Cardiac muscle cell (in vitro differentiated cells and primary cell): ENCODE data around the gene HTRA2. TPM values are rescaled to one million over a fixed set of nuclear protein-coding genes. Genes with fewer than 3 reads are reported as not detected.
"Not testable (repeated sequence)": the region's sequence is repeated elsewhere in the genome, so short reads cannot be mapped to it uniquely, and the experiment has no call there.

Experiments
- DNase-seq, 2 donors: peaks; one replicate each; pipeline versions ENCODE4 v3.0.0 to v3.0.0-alpha.2; 2010 to 2017; ENCODE audit warnings: low read depth in 1 of 2, low spot score in 1 of 2
- H3K27ac ChIP-seq: fragments of 200-600 bp; sonication (generic); 2 replicates; pipeline ENCODE4 v1.5.1; 2016
- H3K27me3 ChIP-seq: fragments of 200-600 bp; sonication (generic); 2 replicates; pipeline ENCODE4 v1.6.0; 2016; ENCODE audit warnings: control low read depth
- H3K36me3 ChIP-seq: fragments of 200-600 bp; sonication (generic); 2 replicates; pipeline ENCODE4 v1.5.1; 2016; ENCODE audit warnings: control low read depth
- H3K4me1 ChIP-seq: fragments of 200-600 bp; sonication (generic); 2 replicates; pipeline ENCODE4 v1.8.1; 2017; ENCODE audit warnings: low read depth, mild to moderate bottlenecking, mixed run types
- H3K4me3 ChIP-seq: fragments of 200-600 bp; sonication (generic); 2 replicates; pipeline ENCODE4 v1.5.1; 2016; ENCODE audit warnings: mild to moderate bottlenecking
- H3K9me3 ChIP-seq: fragments of 200-600 bp; sonication (generic); 2 replicates; pipeline ENCODE4 v1.5.1; 2017; ENCODE audit warnings: low read depth, mild to moderate bottlenecking, control low read depth
- CTCF ChIP-seq: IDR thresholded peaks from 2 replicates; pipeline ENCODE4 v1.5.1; 2012; ENCODE audit warnings: low read depth, mild to moderate bottlenecking, low read length
- polyA plus RNA-seq: library from polyadenylated mRNA; unstranded; fragments of >200 nt; fragmentation: Nextera tagmentation; extraction: Ambion mirVana; gene quantifications from 2 replicates; pipeline ENCODE4 v1.2.1, GENCODE V29; 2016
- total RNA-seq: library from RNA; depleted of rRNA; stranded (reverse); fragments of >200 nt; gene quantifications from 2 replicates; pipeline ENCODE4 v1.2.3, GENCODE V29; 2016

HTRA2 gene
- total and polyA plus RNA-seq, 2 experiments from 2014 or later, result 55.1 to 57.6 TPM

- Histone ChIP-seq H3K4me1 (peaks cover 8% of the 10 kb centered on the region), H3K27ac (no peak overlapping the region), H3K36me3 (no peaks in the 10 kb centered on the region), H3K9me3 (no peaks in the 10 kb centered on the region), H3K27me3 (peaks cover 30% of the 10 kb centered on the region), H3K4me3 (no peak overlapping the region)
- no peak for TF ChIP-seq CTCF
- no peak for DNase-seq
Measured at GRCh38 chr2:74556831-74557370, 27.2 kb downstream of the HTRA2 start.

DNA sequence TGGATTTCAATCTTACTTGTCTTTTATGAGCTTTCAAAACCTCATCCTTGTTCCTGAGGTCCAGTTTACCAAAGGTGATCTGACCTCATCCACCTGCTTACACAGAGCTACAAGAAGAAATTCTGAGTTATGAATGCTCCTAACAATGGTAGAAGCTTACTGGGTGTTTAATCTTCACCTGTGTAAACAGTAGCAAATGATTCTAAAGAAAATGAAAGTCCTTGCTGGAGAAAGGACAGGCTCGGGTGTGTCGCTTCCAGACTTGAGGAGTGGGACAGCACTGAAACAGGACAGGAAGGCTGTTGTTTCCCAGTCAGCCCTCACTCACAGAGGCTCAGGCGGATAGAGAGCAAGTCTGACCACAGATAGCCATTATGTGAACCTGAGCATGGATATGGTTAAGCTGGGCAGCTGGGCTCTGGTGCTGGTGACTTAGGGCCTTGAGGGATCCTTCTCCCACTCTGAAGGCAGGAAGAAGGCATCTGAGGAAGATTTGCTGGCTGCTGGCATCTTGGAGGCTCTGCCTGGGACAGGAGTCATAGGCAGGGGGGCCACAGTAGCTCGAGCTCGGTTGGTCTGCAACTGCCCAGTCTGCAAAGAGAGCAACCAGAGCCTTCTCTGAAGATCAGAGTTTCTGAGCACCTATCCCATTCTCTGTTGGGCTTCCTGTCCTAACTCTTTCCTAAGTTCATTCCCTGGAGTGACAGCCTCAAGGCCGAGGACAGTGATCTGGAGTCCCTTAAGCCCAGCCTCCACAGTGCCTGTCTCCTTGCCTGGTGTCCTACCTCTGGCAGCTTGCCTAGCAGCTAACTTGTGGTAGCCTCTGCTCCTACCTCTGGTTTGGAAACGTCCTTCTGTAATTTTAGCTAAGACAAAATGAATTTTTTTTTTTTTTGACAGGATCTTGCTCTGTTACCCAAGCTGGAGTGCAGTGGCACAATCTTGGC, 28.8 kb downstream of the HTRA2 start:
- no peak for TF ChIP-seq CTCF
- Histone ChIP-seq H3K4me1 (no peaks in the 10 kb centered on the region), H3K9me3 (no peaks in the 10 kb centered on the region), H3K4me3 (no peak overlapping the region), H3K27me3 (peaks cover 40% of the 10 kb centered on the region), H3K27ac (no peak overlapping the region), H3K36me3 (no peaks in the 10 kb centered on the region)
- DNase-seq, result no peak

GRCh38 chr2:74559912-74560311, 30.2 kb downstream of the HTRA2 start:
- no peak for DNase-seq
- Histone ChIP-seq H3K4me3 (no peak overlapping the region), H3K36me3 (no peaks in the 10 kb centered on the region), H3K27me3 (peaks cover 51% of the 10 kb centered on the region), H3K4me1 (no peaks in the 10 kb centered on the region), H3K9me3 (no peaks in the 10 kb centered on the region), H3K27ac (no peak overlapping the region)
- no peak for TF ChIP-seq CTCF

DNA sequence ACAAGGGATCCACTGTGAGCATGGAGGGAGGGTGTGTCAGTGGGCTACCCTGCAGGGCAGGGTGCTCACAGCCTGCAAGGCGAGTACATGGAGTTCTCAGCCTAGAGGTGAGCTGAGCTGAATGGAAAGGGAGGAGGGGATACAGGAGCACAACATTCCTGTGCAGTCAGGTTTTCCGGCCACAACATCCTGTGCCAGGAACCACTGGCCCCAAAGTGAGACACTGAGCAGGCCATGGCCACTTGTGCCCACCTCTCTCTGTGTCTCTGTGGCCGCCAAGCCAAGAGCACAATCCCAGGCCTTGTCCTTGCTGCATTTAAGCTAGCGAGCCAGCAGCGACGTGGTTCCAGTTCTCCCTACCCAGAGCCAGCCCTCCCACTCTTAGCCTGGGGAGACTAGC, 30.9 kb downstream of the HTRA2 start:
- Histone ChIP-seq H3K9me3 (no peaks in the 10 kb centered on the region), H3K4me1 (no peaks in the 10 kb centered on the region), H3K36me3 (no peaks in the 10 kb centered on the region), H3K4me3 (no peak overlapping the region), H3K27ac (no peak overlapping the region), H3K27me3 (peaks cover 48% of the 10 kb centered on the region)
- no peak for DNase-seq
- no peak for TF ChIP-seq CTCF

GRCh38 chr2:74561022-74561421, 31.3 kb downstream of the HTRA2 start:
- H3K27me3 ChIP-seq, result peaks cover 49% of the 10 kb centered on the region
- not testable (repeated sequence) for H3K27ac ChIP-seq, H3K36me3 ChIP-seq, H3K4me3 ChIP-seq, DNase-seq, H3K9me3 ChIP-seq, H3K4me1 ChIP-seq

GRCh38 chr2:74562126-74562775, 32.5 kb downstream of the HTRA2 start:
- Histone ChIP-seq H3K4me3 (no peak overlapping the region), H3K27me3 (peaks cover 57% of the 10 kb centered on the region), H3K9me3 (no peaks in the 10 kb centered on the region), H3K36me3 (no peaks in the 10 kb centered on the region), H3K27ac (no peak overlapping the region), H3K4me1 (no peaks in the 10 kb centered on the region)
- no peak for DNase-seq
- TF ChIP-seq CTCF, result no peak
